H1 (cell line): ENCODE data around the gene ECSIT. TPM values are rescaled to one million over a fixed set of nuclear protein-coding genes. Genes with fewer than 3 reads are reported as not detected.

Source experiments
- ASH2L ChIP-seq: fragments of 200-600, 300-600 bp; sonication (generic); IDR thresholded peaks from one replicate; pipeline ENCODE4 v1.7.1; 2017; ENCODE audit warnings: low read length
- ATF3 ChIP-seq: IDR thresholded peaks from 2 replicates; pipeline ENCODE4 v1.6.1; 2011; ENCODE audit warnings: low read depth, mild to moderate bottlenecking, low read length; ENCODE audit not compliant: insufficient read depth
- CBX5 ChIP-seq: fragments of 300-800, 300-1000 bp; sonication (generic); IDR thresholded peaks from 2 replicates; pipeline ENCODE4 v1.7.1; 2016; ENCODE audit warnings: antibody characterized with exemption, low read length, low read depth
- CHD1 ChIP-seq: IDR thresholded peaks from 2 replicates; pipeline ENCODE4 v1.6.1; 2012; ENCODE audit warnings: low read depth, low read length, improper control_type of control experiment
- CREB1 ChIP-seq: IDR thresholded peaks from 2 replicates; pipeline ENCODE4 v1.6.1; 2012; ENCODE audit warnings: inconsistent platforms
- CTCF ChIP-seq, 3 experiments: IDR thresholded peaks; 1 replicate in 2 of 3; 2 replicates in 1 of 3; pipeline versions ENCODE4 v1.5.1 to v1.6.1; 2011; ENCODE audit warnings: low read length in 3 of 3, mild to moderate bottlenecking in 3 of 3, inconsistent platforms in 2 of 3, low read depth in 1 of 3, moderate library complexity in 1 of 3; ENCODE audit not compliant: insufficient read depth in 1 of 3; ENCODE audit errors: control extremely low read depth in 1 of 3
- HDAC6 ChIP-seq: IDR thresholded peaks from one replicate; pipeline ENCODE4 v1.7.1; 2012; ENCODE audit warnings: low read depth, mild to moderate bottlenecking, inconsistent platforms, low read length, moderate library complexity
- KDM4A ChIP-seq: IDR thresholded peaks from one replicate; pipeline ENCODE4 v1.7.1; 2012; ENCODE audit warnings: low read depth, mild to moderate bottlenecking, moderate library complexity, low read length, inconsistent platforms; ENCODE audit not compliant: severe bottlenecking
- MAFK ChIP-seq: IDR thresholded peaks from 2 replicates; pipeline ENCODE4 v1.6.1; 2012; ENCODE audit warnings: low read depth, mild to moderate bottlenecking, improper control_type of control experiment, low read length
- MAX ChIP-seq: IDR thresholded peaks from 2 replicates; pipeline ENCODE4 v1.6.1; 2012; ENCODE audit warnings: inconsistent platforms
- NANOG ChIP-seq: IDR thresholded peaks from 2 replicates; pipeline ENCODE4 v1.6.1; 2011; ENCODE audit warnings: low read length, low read depth, mild to moderate bottlenecking, inconsistent platforms; ENCODE audit not compliant: insufficient read depth, poor library complexity, severe bottlenecking
- NRF1 ChIP-seq: IDR thresholded peaks from 2 replicates; pipeline ENCODE4 v1.6.1; 2011; ENCODE audit warnings: mild to moderate bottlenecking, low read depth, low read length, improper control_type of control experiment
- POU5F1 ChIP-seq: IDR thresholded peaks from 2 replicates; pipeline ENCODE4 v1.6.1; 2011; ENCODE audit warnings: low read depth, mild to moderate bottlenecking, low read length, moderate library complexity
- RAD21 ChIP-seq, 2 experiments: IDR thresholded peaks in 1 of 2; conservative IDR thresholded peaks in 1 of 2; 2 replicates each; pipeline ENCODE4 v1.6.1; 2011; ENCODE audit warnings: low read depth in 2 of 2, low read length in 2 of 2, improper control_type of control experiment in 1 of 2, inconsistent platforms in 1 of 2, mild to moderate bottlenecking in 1 of 2, moderate library complexity in 1 of 2
- RXRA ChIP-seq: IDR thresholded peaks from 2 replicates; pipeline ENCODE4 v1.6.1; 2011; ENCODE audit warnings: low read depth, mild to moderate bottlenecking, low read length, moderate library complexity; ENCODE audit not compliant: insufficient read depth
- SP4 ChIP-seq: IDR thresholded peaks from 2 replicates; pipeline ENCODE4 v1.6.1; 2012; ENCODE audit warnings: low read length, inconsistent platforms
- SUZ12 ChIP-seq: fragments of 200-600 bp; sonication (generic); IDR thresholded peaks from 2 replicates; pipeline ENCODE4 v1.6.1; 2012; ENCODE audit warnings: mild to moderate bottlenecking, inconsistent platforms, low read length, moderate library complexity, mixed read lengths
- ZNF274 ChIP-seq: IDR thresholded peaks from 2 replicates; pipeline ENCODE4 v1.7.0; 2012; ENCODE audit warnings: low read length, borderline replicate concordance; ENCODE audit errors: extremely low read depth
- polyA plus RNA-seq, 7 experiments: library from polyadenylated mRNA; depleted of rRNA in 3 of 7; stranded (reverse) in 5 of 7; unstranded in 2 of 7; fragments of >200 nt in 5 of 7; fragments of 200-250 nt in 2 of 7; gene quantifications; 1 replicate in 5 of 7; 2 replicates in 1 of 7; 4 replicates in 1 of 7; pipeline versions ENCODE4 v1.2.1 to v1.2.3, GENCODE V29; 2011 to 2013; ENCODE audit warnings: missing spikeins in 2 of 7, mixed read lengths in 2 of 7
- total RNA-seq: library from RNA; stranded (reverse); fragmentation: NEBNext Ultra II Directional; extraction: Animal tissue kit (Norgen Biotek cat#: 25700); gene quantifications from 2 replicates; pipeline ENCODE4 v1.2.1, GENCODE V29; 2021
- TF ChIP-seq, protein P1 (sequence below): IDR thresholded peaks from 2 replicates; pipeline ENCODE4 v1.6.1; 2011; ENCODE audit warnings: low read length, improper control_type of control experiment

The ECSIT gene
- total and polyA plus RNA-seq, 2 of the 8 experiments (the other 6 are each of a cell fraction or from before 2014, with no cell fraction given), result 55.7 to 74.1 TPM

GRCh38 chr19:11480715-11481533 lies 48.0 kb downstream of the ECSIT start, which contains the start of gene ELAVL3 (continued):
- TF ChIP-seq NRF1 (no peak), NANOG (no peak), SUZ12 (no peak; the same call in 1 of the 2 replicates), MAX (peak; percentile 51; the same call in 1 of the 2 replicates), RXRA (no peak), CHD1 (no peak), ASH2L (no peak), CTCF (IDR thresholded peaks at IDR 0.05; ENCODE audit: control extremely low read depth in 1 of 3, insufficient read depth in 1 of 3, low read depth in 1 of 3, low read length in 3 of 3) (no peak), SP4 (no peak), KDM4A (no peak), HDAC6 (no peak), MAFK (no peak), CREB1 (no peak), POU5F1 (no peak), ATF3 (no peak), RAD21 (IDR thresholded peaks at IDR 0.05 in 1 of 2, conservative IDR thresholded peaks at IDR 0.05 in 1 of 2; ENCODE audit: low read depth in 2 of 2, low read length in 2 of 2) (no peak), ZNF274 (no peak), CBX5 (no peak)
- TF ChIP-seq, protein P1, sequence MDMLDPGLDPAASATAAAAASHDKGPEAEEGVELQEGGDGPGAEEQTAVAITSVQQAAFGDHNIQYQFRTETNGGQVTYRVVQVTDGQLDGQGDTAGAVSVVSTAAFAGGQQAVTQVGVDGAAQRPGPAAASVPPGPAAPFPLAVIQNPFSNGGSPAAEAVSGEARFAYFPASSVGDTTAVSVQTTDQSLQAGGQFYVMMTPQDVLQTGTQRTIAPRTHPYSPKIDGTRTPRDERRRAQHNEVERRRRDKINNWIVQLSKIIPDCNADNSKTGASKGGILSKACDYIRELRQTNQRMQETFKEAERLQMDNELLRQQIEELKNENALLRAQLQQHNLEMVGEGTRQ, result no peak
